ENCODE data around the gene UNC119B.

The UNC119B gene

DNA sequence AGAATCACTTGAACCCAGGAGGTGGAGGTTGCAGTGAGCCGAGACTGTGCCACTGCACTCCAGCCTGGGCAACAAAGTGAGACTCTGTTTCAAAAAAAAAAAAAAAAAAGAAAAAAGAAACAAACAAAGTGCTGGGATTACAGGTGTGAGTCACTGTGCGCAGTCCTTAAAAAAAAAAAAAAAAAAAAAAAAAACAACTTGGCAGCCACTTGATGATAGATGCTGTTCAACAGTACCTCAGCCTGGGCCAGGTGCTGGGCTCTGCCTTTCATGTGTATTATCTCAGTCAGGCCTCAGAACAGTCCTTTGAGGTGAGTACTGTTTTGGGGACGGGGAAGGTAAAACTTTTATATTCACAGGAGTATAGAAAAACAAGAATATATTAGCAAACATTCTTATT lies 24.9 kb downstream of the UNC119B start:
- DNase-seq (ENCODE audit: insufficient read length, low spot score) (no peak), FAIRE-seq (no peak)
- TF ChIP-seq, protein P1, sequence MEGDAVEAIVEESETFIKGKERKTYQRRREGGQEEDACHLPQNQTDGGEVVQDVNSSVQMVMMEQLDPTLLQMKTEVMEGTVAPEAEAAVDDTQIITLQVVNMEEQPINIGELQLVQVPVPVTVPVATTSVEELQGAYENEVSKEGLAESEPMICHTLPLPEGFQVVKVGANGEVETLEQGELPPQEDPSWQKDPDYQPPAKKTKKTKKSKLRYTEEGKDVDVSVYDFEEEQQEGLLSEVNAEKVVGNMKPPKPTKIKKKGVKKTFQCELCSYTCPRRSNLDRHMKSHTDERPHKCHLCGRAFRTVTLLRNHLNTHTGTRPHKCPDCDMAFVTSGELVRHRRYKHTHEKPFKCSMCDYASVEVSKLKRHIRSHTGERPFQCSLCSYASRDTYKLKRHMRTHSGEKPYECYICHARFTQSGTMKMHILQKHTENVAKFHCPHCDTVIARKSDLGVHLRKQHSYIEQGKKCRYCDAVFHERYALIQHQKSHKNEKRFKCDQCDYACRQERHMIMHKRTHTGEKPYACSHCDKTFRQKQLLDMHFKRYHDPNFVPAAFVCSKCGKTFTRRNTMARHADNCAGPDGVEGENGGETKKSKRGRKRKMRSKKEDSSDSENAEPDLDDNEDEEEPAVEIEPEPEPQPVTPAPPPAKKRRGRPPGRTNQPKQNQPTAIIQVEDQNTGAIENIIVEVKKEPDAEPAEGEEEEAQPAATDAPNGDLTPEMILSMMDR (IDR thresholded peaks at IDR 0.05; ENCODE audit: insufficient read depth, missing control alignments), result no peak

DNA sequence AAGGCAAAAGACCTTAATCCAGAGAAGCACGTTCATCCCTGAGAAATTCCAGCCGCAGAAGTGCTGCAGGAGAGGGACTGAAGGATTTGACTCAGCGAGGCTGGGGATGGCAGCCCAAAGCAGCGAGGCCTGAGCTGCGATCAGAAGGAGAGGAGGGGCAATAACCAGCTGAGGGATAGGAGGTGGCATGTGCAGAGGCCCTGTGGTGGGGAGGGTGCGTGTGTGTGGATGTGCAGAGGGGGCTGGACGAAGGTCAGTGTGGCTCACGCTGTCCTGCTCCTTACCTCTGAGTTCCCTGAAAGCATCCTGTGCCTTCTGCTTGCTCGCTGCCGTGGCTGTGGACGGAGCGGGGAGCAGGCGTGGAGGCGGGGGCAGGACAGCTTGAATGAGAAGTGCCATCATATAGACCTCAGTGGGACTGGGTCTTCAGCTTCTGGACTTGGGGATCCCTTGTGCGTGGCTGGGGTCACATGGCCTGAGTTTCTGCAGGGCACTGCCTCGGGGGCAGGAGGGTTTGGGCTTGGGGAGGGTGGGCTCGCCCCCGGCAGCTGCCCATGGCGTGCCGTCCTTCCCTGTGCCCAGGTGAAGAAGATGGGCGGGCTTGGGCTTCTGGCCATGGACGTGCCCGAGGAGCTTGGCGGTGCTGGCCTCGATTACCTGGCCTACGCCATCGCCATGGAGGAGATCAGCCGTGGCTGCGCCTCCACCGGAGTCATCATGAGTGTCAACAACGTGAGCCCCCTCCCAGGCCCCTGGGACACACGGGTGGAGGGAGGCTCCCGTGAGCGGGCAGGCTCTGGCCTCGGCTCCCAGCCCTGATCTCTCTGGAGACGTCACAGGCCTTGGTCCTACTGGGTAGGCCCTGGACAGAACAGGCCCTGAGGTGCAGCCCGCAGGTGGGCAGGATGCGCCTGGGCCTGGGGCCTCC lies 26.4 kb downstream of the UNC119B start:
- DNase-seq (ENCODE audit: insufficient read length, low spot score) (no peak), FAIRE-seq (no peak)
- TF ChIP-seq, protein P1 (IDR thresholded peaks at IDR 0.05; ENCODE audit: insufficient read depth, missing control alignments), result no peak

DNA sequence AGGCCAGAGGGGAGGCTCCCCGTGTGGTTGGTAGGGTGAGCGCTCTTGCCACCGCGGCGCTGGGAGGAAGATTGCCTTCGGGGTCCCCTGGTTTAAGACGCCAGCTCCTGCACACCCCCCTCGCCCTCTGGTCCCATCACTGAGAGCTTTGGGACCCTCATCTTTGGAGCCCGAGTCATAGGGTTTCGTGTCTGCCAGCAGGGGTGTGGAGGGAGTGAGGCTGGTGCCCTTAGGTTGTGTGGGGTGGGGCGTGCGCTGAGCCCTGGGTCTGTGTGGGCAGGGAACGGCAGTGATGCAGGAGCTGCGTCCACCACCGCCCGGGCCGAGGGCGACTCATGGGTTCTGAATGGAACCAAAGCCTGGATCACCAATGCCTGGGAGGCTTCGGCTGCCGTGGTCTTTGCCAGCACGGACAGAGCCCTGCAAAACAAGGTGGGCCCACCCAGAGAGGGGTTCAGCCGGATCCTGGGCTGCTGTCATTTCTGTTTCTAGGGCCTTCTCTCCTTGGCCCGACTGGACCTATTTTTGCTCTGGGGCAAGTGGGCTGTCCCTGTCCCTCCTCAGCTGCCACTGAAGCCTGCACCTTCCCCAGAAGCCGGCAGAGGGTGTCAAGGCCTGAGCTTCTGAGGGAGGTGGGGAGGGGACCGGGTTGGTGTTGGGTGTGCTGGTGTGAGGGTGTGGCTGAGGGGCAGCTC lies 27.4 kb downstream of the UNC119B start:
- FAIRE-seq, result no peak
- TF ChIP-seq, protein P1 (IDR thresholded peaks at IDR 0.05; ENCODE audit: insufficient read depth, missing control alignments), result no peak
- DNase-seq (ENCODE audit: insufficient read length, low spot score), result no peak

GRCh38 chr12:120738252-120739030 lies 28.2 kb downstream of the UNC119B start:
- DNase-seq (ENCODE audit: insufficient read length, low spot score), result no peak
- TF ChIP-seq, protein P1 (IDR thresholded peaks at IDR 0.05; ENCODE audit: insufficient read depth, missing control alignments), result no peak
- FAIRE-seq, result no peak

DNA sequence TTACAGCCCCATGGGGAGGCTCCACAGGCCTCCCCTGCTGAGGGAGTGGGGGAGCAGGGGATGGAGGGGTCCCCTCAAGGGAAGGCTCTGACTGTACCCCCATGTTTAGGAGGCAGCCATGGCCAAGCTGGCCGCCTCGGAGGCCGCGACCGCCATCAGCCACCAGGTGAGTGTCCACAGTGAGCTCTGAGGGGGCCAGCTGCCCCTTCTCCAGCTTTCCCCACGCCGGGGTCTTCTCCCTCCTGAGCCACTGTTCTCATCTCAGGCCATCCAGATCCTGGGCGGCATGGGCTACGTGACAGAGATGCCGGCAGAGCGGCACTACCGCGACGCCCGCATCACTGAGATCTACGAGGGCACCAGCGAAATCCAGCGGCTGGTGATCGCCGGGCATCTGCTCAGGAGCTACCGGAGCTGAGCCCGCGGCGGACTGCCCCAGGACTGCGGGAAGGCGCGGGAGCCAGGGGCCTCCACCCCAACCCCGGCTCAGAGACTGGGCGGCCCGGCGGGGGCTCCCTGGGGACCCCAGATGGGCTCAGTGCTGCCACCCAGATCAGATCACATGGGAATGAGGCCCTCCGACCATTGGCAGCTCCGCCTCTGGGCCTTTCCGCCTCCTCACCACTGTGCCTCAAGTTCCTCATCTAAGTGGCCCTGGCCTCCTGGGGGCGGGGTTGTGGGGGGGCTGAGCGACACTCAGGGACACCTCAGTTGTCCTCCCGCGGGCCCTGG lies 28.9 kb downstream of the UNC119B start:
- no peak for DNase-seq (ENCODE audit: insufficient read length, low spot score)
- FAIRE-seq, result no peak
- TF ChIP-seq, protein P1 (IDR thresholded peaks at IDR 0.05; ENCODE audit: insufficient read depth, missing control alignments), result no peak

DNA sequence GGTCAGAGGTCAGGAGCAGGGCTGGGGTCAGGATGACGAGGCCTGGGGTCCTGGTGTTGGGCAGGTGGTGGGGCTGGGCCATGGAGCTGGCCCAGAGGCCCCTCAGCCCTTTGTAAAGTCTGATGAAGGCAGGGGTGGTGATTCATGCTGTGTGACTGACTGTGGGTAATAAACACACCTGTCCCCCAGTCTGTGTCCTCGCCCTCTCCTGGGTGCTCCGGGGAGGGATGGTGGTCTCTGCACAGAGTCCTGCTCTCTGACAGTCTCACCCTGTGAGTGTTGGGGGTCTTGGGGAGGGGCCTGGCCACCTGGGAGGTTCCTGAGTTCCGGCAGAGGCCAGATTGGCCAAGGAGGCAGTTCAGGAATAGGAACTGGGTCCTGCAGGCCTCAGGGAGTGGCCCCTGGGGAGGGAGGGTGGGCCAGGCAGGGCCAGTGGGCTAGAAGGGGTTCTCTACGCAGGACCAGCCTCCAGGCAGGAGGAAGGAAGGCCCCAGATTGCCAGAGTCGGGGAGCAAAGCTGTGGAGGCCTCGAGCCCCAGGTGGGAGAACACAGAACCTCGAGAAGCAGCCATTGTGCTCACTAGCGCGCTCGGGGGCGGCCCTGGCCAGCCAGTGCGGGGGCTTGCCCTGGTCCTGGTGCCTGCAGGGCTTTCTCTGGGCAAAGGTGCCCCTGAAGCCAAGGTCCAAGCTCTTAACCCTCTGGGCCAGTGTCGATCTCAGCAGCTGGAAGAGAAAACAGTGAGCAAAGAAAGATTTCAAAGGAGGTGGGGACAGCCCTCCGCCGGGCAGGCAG lies 29.8 kb downstream of the UNC119B start:
- TF ChIP-seq, protein P1 (IDR thresholded peaks at IDR 0.05; ENCODE audit: insufficient read depth, missing control alignments), result no peak
- no peak for DNase-seq (ENCODE audit: insufficient read length, low spot score)
- no peak for FAIRE-seq

All from D721Med (cell line).